Measurements from ENCODE around the gene GALNT5. TPM values are rescaled to one million over a fixed set of nuclear protein-coding genes. Genes with fewer than 3 reads are reported as not detected.
"Not testable (repeated sequence)": the region's sequence is repeated elsewhere in the genome, so short reads cannot be mapped to it uniquely, and the experiment has no call there.

The GALNT5 gene
- total RNA-seq, 1 donor from 2014 or later: 27.1 TPM

DNA sequence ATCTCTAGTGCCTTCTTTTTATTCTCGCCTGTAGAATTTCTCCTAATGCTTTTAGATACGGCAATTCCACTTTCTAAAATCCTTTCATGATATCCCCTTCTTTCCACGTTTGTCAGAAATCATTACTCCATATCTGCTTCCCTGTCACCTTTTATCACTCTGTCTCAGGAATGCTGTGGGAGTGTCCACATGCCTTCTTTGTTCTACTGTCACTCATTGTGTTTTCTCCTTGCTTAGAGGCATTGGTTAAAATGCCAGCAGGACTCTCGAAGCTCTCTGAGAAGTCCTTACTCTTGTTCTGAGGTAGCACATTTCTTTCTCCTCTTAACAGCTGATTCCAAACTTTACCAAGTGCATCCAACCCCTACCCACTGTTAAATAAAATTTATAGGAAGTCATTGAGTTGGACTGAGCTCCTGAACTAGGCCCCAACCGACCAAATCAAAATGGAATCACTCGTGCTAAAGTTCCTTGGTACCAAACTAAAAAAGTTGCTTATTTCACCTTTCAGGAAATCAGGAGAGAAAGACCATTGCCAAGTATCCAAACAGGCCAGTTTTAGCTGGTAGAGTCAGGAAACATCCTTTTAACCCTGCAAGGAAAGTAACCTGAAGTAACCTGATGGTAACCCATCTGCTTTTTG is 10.6 kb upstream of the GALNT5 start:
- DNase-seq (ENCODE audit: low read depth): peak; percentile 77

DNA sequence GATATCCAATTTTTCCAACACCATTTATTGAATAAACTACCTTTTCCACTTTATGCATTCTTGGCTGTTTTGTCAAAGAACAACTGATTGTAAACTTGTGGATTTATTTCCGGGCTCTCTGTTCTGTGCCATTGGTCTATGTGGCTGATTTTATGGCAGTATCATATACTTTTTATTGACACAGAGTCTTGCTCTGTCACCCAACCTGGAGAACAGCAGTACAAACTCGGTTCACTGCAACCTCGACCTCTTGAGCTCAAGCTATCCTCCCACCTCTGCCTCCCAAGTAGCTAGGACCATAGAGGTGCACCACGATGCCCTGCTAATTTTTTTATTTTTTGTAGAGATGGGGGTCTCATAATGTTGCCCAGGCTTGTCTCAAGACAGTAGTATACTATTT is 6.7 kb upstream of the GALNT5 start:
- no peak for DNase-seq (ENCODE audit: low read depth)

- no peak for DNase-seq (ENCODE audit: low read depth)
Measured at GRCh38 chr2:157251932-157252331, 5.6 kb upstream of the GALNT5 start.

DNA sequence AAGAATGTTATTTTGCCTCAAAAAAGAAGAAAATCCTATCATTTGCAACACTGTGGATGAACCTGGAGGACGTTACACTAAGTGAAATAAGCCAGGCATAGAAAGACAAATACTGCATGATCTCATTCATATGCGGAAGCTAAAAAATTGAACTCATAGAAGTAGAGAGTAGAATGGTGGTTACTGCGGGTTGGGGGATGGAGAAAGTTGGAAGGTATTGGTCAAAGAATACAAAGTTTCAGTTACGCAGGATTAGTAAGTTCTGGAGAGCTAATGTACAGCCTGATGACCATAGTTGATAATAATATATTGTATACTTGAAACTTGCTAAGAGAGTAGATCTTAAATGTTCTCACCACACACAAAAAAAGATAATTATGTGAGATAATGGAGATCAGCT is 5.0 kb upstream of the GALNT5 start:
- DNase-seq (ENCODE audit: low read depth): no peak

DNA sequence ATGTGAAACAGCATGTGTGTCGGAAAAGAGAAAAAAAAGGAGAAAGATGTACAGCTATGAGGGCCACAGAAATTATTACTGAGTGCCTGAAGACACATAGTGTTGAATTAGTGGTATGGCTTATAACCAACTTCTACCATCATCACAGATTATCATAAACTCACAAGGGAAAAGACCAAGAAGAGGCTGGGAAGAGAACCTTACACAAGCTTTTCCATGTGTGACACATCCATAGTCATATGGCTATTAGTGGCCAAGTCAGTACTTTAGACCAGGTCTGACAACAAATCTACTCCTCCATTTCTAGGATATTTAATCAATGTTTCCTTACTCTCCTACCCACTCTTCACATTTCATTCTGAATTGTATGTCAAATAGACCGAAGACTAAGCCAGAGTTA is 3.5 kb upstream of the GALNT5 start:
- no peak for DNase-seq (ENCODE audit: low read depth)

GRCh38 chr2:157255746-157256145 is 1.8 kb upstream of the GALNT5 start:
- no peak for DNase-seq (ENCODE audit: low read depth)

- no peak for DNase-seq (ENCODE audit: low read depth)
Measured at GRCh38 chr2:157256626-157257025, 879 bp upstream of the GALNT5 start.

- peak; percentile 63 for DNase-seq (ENCODE audit: low read depth)
Measured at GRCh38 chr2:157258520-157259326, 1.2 kb downstream of the GALNT5 start.

DNA sequence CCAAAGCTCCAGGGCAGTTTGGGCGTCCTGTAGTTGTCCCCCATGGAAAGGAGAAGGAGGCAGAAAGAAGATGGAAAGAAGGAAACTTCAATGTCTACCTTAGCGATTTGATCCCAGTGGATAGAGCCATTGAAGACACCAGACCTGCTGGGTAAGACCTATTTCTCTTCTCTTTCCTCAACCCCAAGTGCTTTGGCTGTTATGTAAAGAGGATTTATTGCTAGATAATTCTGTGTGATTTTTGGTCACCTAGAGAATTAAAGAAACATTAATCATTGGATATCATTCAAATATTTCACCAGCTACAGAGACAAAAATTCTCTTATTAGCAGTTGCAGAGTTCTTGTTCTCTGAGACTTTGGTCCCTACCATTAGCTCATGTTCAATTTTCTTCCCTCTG is 1.9 kb downstream of the GALNT5 start:
- DNase-seq (ENCODE audit: low read depth): no peak

GRCh38 chr2:157259960-157260359 is 2.5 kb downstream of the GALNT5 start:
- no peak for DNase-seq (ENCODE audit: low read depth)

GRCh38 chr2:157260533-157261198 is 3.2 kb downstream of the GALNT5 start:
- DNase-seq (ENCODE audit: low read depth): no peak

DNA sequence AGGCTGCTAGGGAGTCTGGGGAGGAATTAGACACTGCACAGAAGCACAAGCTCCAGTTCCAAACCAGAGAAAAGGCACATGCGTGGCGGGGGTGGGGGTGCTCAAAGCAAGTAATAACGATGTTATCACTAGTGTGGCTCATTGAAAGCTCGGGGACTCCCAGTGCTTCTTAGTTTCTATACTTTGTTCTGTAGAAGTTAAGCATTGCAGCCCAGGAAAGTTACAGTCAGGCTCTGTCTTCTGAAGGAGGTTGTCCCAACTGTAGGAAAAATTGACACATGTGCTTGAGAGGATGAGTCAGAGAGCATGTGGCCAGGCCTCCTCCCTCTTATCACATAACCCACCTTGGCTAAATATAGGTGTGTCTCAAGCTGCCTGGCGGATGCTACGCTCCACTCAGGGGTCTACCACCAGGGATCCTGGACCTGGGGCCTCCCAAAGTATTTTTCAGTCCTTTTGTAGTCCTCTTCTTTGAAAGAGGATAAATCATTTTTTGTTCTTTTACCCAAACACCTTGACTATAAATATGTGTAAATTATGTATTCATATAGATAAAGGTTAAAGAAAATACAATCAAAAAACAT is 3.8 kb downstream of the GALNT5 start:
- peak; percentile 82 for DNase-seq (ENCODE audit: low read depth)

DNA sequence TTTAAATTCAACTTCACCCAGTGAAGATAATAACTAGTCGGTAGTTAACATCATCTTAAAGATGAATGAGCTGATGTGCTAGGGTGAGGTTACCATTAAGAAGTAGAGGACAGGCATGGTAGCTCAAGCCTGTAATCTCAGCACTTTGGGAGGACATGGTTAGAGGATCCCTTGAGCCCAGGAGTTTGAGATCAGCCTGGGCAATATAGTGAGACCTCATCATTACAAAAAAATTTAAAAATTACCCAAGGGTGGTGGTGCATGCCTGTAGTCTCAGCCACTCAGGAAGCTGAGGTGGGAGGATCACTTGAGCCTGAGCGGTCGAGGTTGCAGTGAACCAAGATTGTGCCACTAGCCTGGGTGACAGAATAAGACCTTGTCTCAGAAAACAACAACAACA is 4.7 kb downstream of the GALNT5 start:
- no peak for DNase-seq (ENCODE audit: low read depth)

GRCh38 chr2:157264099-157264498 is 6.6 kb downstream of the GALNT5 start:
- no peak for DNase-seq (ENCODE audit: low read depth)

GRCh38 chr2:157265825-157266224 is 8.3 kb downstream of the GALNT5 start:
- DNase-seq (ENCODE audit: low read depth): no peak

- DNase-seq (ENCODE audit: low read depth): no peak
Measured at GRCh38 chr2:157267476-157267875, 10.0 kb downstream of the GALNT5 start.

- no peak for DNase-seq (ENCODE audit: low read depth)
Measured at GRCh38 chr2:157269060-157269459, 11.6 kb downstream of the GALNT5 start.

- no peak for DNase-seq (ENCODE audit: low read depth)
Measured at GRCh38 chr2:157269922-157270321, 12.4 kb downstream of the GALNT5 start.

GRCh38 chr2:157271590-157272203 is 14.2 kb downstream of the GALNT5 start:
- no peak for DNase-seq (ENCODE audit: low read depth)

DNA sequence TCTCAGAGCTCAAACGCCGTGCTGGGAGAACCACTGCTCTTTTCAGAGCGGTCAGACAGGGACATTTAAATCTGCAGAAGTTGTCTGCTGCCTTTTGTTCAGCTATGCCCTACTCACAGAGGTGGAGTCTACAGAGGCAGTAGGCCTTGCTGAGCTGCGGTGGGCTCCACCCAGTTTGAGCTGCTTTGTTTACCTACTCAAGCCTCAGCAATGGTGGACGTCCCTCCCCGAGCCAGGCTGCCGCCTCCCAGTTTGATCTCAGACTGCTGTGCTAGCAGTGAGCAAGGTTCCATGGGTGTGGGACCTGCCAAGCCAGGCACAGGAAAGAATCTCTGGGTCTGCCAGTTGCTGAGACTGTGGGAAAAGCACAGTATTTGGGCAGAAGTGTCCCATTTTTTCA is 21.8 kb downstream of the GALNT5 start:
- not testable (repeated sequence) for DNase-seq (ENCODE audit: low read depth)

- DNase-seq (ENCODE audit: low read depth): no peak
Measured at GRCh38 chr2:157281316-157281715, 23.8 kb downstream of the GALNT5 start.

GRCh38 chr2:157283468-157283867 is 26.0 kb downstream of the GALNT5 start:
- no peak for DNase-seq (ENCODE audit: low read depth)

Measured in myocyte (in vitro differentiated cells).